Caki2 (cell line): ENCODE measurements around the gene RUNX1. TPM values are rescaled to one million over a fixed set of nuclear protein-coding genes. Genes with fewer than 3 reads are reported as not detected.

ENCODE experiments used
- DNase-seq: peaks from one replicate; pipeline ENCODE4 v3.0.0-alpha.2; 2015; ENCODE audit warnings: low read depth
- in situ Hi-C: cut with HindIII; loops from 2 replicates; pipeline ENCODE4 v1.10.0; 2016; ENCODE audit warnings: low sequenced_read_pairs, low pct_unique_long_range_greater_than_20kb, mixed read lengths
- total RNA-seq: library from RNA; depleted of rRNA; stranded (reverse); fragments of >200 nt; shearing (Covaris generic); gene quantifications from 2 replicates; pipeline ENCODE4 v1.2.3, GENCODE V29; 2014; ENCODE audit warnings: low replicate concordance; rRNA removed

The RUNX1 gene
- 2.0 and 4.8 TPM in 2 replicates for total RNA-seq

DNA sequence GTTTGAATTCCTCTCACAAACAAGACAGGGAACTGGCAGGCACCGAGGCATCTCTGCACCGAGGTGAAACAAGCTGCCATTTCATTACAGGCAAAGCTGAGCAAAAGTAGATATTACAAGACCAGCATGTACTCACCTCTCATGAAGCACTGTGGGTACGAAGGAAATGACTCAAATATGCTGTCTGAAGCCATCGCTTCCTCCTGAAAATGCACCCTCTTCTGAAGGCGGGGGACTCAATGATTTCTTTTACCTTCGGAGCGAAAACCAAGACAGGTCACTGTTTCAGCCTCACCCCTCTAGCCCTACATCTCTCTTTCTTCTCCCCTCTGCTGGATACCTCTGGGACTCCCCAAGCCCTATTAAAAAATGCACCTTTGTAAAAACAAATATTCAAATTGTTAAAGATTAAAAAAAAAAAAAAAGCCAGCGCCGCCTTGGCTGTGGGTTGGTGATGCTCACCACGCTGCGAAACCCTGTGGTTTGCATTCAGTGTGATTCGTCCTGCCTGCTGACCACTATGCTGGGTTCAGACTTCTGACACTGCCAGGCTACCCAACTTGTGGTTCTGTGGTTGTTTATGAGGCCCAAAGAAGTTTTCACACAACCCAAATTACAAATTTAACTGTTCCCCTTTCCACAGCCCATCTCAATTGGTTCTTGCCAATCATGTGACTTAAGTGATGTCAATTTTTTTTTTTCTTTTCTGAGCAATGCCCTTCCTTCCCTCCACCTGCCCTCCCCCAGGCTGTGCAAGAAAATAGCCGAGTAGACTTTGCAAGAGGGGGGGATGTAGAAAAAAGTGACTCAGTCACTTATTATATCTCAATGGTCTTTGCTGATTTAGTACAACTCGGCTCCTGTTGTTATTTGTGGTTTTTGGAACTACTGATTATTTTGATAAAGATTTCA, at the start of gene RUNX1:
Gene RUNX1, minus strand, starts transcription at position 597 of the 912 bp plus-strand sequence.
- DNase-seq, result peak; percentile 95
- in situ Hi-C loops, result no loop called here

DNA sequence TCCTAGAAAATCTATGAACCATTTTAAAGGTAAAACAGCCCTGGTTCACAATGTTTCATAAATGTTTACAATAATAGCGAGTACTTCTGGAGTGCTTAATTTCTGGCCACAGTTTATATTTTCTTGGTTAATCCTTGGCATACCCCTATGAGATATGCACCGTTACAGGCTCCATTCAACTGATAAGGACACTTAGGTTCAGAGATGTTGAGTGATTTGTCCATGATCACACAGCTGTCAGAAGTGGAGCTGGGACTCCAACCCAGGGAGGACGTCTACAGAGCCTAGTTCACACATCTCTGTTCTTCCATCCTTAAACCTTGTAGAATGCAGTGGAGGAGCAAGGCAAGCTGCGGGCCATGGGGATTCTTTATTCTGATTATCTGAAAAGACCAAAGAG, 48.4 kb upstream of the RUNX1 start:
- in situ Hi-C loops, result no loop called here
- DNase-seq, result no peak

DNA sequence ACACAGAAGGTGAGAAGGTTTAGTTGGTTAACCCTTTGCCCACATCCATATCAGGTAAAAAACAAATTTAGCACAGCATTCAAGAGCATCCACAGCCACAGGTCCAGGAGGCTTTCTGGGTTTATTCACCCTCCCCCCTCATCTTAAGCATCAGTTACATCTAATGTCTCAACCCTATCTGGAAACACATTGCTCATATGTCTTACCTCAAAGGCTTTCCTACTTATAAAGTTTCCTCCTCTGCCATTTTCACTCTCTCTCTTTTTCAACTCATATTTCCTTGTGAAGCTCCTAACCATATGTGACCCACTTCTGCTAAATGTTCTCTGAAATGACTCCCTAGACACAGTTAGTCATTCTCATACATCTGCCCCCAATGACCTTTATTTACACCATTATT, 47.9 kb upstream of the RUNX1 start:
- in situ Hi-C loops, result no loop called here
- no peak for DNase-seq

DNA sequence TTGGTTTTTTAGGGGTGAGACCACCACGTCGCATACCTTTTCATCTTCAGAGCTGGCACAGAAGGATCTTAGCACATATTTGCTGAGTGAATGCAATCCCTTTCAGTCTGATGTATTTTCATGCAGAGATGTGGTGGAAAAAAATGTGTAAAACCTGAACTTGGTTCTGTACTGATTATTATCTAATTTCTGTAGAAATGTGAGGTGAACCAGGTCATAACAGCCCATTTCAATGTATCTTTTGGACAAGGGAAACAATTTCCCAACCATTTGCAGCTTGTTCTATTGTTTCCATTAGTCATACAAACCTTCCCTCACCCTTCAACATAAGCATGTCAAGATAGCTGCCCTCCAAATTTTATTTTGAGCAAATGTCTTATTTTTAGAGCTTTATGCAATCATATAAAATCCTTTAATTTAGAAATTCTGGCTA, 46.8 kb upstream of the RUNX1 start:
- in situ Hi-C loops, result no loop called here
- DNase-seq, result no peak

DNA sequence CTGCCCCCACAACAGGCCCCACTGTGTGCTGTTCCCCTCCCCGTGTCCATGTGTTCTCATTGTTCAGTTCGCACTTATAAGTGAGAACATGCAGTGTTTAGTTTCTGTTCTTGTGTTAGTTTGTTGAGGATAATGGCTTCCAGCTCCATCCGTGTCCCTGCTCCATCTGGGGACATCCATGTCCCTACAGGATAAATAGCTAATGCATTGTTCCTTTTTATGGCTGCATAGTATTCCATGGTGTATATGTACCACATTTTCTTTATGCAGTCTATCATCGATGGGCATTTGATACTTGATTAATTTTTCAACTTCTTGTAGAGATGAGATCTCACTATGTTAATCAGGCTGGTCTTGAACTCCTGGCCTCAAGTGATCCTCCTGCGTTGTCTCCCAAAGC, 44.4 kb upstream of the RUNX1 start:
- in situ Hi-C loops, result no loop called here
- no peak for DNase-seq

DNA sequence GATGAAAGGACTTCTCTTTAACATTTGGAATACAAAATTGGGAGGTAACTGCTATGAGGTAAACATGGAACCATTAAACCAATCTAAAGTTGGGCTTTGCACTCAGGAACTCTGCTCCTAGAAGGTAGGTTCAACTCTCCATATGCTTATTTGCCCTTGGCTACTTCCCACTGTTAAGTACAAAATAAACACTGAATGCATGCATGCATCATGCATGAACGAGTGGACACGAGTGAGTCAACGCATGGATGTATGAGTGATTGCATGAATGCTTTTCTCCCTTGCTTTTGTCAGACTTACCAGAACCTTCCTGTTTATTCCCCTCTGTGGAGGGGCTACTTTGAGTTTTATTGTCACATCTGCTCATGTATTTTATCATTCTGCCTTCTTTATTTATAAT, 42.4 kb upstream of the RUNX1 start:
- in situ Hi-C loops, result no loop called here
- DNase-seq, result no peak

DNA sequence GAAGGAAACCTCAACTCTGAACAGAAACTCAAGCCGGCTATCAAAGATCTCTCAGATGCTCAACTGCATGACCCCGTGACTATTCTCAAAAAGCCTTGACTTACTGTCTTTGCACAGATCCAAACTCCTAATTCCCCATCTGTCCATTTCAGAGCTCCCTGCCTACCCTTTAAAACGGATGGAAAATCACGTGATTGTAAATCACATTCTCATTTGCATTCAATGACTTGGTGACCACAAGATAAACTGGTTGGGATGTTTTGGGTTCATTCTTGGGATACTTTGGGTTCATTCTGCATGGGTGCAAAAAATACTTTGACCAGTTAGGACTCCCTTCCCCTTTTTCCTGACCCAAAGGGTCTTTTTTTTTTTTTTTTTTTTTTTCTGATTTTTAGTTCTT, 41.3 kb upstream of the RUNX1 start:
- in situ Hi-C loops, result no loop called here
- no peak for DNase-seq

DNA sequence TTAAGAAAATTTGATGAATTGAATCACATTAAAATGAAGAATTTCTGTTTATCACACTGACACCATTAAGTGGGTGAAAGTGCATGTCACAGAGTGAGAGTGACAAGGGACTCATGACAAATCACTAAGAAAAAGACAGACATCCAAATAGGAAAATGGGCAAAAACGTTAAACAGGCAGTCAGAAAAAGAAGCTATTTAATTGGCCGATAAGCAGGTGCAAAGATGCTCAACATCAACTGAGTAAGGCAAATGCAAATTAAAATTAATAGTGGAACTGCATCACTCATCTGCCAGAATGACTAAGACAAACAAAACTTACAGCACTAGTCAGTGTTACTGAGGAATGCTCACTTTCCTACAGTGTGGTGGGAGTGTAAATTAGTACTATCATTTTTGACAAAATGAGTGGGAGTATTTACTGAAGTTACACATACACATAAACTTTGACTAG, 39.2 kb upstream of the RUNX1 start:
- in situ Hi-C loops, result no loop called here
- no peak for DNase-seq

DNA sequence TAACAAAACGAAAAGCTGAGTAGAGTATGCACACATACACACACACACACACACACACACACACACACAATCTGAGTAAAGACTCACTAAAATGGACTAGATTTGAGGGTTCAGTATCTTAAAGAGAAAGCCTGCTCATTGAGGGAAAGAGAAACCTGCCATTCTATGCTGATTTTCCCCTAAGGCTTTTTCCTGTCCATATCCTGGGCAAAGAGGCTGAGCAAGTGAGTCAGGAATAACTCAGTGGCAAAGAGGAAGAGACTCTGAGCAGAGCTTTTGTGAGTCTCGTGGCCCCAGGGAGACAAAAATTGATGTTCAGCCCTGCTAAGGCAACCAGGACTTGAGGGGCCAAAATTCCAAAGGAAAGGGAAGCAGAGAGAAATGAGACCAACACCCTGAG, 37.3 kb upstream of the RUNX1 start:
- no peak for DNase-seq
- in situ Hi-C loops, result no loop called here

DNA sequence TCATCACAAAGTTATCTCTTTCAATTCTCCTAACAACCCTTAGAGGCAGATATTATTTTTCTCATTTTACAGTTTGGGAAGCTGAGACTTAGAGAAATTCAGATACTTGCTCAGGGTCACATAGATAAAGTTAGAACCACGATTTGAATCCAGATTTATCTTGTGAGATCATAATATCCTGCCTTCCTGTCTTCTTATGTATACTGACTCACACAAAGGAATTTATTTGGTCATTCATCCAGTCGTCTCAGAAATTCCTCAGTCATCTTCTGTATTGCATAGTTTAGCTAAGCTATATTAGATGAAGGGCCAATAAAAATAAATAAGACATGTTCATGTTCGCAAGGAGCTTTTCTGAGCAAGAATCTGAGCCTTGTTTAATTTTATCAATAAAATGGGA, 35.8 kb upstream of the RUNX1 start:
- peak; percentile 57 for DNase-seq
- in situ Hi-C loops, result no loop called here

DNA sequence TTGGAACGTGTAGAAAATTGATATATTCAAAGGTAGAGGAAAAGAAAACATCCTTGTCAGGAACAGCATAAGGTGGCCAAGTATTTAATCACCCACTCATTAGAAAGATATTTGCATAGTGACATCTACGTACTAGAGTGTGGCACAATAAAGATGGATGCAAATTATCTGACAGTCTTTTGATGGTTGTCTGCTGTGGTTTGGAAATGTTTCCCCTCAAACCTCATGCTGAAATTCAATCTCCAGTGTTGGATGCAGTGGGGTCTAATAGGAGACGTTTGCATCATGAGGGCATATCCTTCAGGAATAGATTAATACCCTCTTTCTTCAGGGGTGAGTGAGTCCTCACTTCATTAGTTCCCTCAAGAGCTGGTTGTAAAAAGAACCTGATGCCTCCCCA, 34.1 kb upstream of the RUNX1 start:
- no peak for DNase-seq
- in situ Hi-C loops, result no loop called here

DNA sequence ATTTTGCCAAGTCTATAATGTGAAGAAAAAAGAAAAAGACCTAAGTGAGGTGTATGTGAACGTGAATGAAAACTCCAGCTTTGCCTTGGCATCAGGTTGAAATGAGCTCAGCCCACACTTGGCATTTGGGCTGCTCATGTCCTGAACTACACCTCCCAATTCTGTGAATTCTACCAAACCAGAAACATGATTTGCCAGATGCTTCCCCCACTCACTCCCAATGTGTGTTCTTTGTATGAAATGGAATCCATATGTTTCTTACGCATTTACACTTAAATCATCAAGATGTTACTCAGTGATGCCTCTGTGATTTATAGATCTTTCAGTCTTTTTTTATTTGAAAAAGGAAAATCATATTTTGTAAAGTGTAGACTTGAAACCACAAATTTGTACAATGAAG, 32.8 kb upstream of the RUNX1 start:
- no peak for DNase-seq
- in situ Hi-C loops, result no loop called here

DNA sequence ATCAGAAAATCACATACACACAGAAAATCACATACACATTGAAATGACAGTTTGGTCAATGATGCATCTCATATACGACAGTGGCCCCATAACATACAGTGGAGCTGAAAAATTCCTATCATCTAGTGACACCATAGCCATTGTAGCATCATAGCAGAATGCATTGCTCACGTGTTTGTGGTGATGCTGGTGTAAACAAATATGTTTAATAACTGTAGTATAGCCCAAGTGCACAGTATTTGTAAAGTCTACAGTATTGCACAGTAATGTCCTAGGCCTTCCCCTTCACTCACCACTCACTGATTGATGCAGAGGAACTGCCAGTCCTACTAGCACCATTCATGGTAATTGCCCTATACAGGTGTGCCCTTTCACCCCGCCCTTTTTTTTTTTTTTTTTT, 30.1 kb upstream of the RUNX1 start:
- DNase-seq, result no peak
- in situ Hi-C loops, result no loop called here

DNA sequence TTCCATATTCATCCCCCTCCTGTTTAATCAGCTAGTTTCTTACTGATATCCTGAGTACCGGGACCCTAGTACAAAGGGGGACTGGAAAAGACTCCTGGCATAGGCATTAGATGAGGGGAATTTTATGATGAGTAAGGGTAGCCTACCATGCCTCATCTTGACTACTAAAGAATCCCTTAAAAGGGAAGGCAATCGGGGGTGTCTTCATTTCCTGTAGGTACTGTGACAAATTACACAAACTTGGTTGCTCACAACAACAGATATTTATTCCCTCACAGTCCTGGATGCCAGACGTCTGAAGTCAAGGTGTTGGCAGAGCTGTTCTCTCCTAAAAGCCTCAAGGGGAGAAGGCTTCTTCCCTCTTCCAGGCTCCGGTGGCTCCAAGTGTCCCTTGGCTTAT, 28.9 kb upstream of the RUNX1 start:
- no peak for DNase-seq

DNA sequence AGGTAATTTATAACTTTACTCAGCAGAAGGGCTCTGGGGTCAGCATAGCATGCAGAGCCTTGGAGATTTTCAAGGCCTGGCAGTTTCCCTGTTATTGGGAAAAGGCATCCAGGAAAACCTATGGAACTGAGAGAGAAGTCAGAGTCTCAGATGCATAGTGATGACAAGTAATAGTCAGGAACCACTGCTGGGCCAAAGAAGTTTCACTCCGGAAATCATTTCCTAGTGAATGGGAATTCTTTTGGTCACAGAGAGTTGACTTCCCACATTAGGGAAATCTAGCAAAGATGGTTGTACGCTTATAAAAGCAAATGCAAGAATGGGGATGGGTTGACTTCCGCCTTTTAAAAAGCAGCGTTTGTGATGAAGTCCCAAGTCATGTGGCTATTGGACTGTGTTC, 28.4 kb upstream of the RUNX1 start:
- no peak for DNase-seq
- in situ Hi-C loops, result no loop called here

More for the DNA sequence above, 28.9 kb upstream of the RUNX1 start:
- in situ Hi-C loops, result no loop called here

DNA sequence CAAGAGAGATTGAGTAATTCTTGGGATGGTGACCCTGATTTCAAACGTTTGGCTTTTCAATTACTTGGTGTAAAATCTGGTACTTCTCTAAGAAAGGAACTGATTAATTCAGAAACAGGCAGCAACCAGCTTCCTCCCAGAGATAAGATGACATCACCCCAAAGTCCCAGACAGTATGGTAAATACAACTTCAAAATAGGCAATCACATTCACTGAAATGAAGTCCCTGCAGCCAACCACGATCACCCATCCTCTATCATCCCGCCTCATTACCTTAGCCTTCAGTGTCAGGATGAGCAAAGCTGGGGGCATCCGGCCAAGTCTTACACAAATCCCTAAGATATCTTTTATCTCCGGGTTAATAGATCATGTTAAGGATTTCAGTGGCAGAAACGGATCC, 26.4 kb upstream of the RUNX1 start:
- DNase-seq, result peak; percentile 21
- in situ Hi-C loops, result no loop called here

DNA sequence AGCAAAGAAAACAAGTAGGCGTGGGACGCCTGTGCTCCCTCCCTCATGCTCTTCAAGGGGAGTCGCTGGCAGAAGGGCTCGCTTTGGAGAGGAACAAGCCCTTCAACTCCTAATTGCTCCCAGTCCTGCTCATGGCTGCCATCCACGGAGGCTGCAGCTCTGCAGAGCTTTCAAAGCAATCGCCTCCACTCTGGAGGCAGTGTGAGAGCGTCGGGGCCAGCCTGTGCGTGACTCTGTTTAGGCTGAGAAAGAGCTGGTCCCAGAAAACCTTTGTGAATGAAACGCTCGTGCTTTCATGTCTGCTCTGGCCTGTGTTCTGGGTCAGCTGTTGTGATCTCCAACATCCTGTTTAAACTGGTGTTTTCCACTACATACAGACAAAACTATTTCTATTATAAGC, 23.9 kb upstream of the RUNX1 start:
- in situ Hi-C loops, result no loop called here

DNA sequence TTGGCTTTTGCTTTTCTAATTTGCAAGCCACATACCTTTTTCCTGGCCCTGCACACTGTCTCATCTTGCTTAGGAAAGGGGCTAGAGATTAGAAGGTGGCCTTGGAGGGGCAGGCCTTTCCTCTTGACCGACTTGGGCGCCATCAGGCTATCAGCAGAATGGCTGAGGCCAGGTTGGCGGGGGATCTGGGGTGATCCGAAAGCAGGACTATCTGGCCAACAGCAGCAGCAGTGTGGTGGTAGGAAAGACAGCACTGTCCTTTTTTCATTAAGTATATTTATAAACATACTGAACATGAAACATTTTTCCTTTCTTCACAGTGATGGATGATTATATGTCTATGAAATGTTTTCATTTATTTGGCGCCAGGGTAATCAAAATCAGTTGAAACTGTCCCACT, 23.5 kb upstream of the RUNX1 start:
- DNase-seq, result no peak
- in situ Hi-C loops, result no loop called here

More for the DNA sequence above, 23.9 kb upstream of the RUNX1 start:
- no peak for DNase-seq

DNA sequence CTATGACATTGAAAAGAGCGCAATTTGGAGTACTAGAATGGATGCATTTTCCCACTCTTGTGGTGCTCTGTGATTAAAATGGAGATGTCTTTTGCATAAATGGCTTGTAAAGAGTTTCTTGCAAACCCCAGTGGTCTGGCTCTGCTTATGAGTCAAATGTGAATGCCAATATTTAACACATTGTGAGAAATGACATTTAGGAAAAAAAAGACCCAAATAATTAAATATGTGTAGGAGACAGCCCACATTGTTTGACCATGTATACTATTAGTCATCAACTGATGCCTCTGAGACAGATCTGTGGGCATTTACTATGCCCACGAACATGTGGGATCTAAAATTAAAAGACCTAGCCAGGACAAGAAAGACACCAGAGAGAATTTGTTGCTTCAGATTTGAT, 22.2 kb upstream of the RUNX1 start:
- in situ Hi-C loops, result no loop called here

DNA sequence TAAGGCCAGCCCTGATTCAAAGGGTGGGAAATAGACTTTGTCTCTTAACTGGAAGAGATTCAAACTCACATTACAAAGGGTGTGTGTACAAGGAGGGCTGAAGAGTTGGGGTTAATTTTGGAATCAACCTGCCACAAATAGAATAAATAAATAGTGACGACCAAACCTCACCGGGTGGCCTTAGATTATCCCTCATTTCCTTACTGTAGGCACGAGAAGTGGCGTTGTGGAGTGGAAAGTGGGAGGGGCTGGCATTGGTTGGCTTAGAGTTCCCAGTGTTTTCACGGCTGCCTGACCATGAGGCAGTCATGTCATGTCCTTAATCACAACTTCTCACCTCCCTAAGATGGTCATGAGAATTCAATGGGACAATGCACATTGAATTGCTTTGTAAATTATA, 21.3 kb upstream of the RUNX1 start:
- in situ Hi-C loops, result no loop called here

More for the DNA sequence above, 22.2 kb upstream of the RUNX1 start:
- no peak for DNase-seq

More for the DNA sequence above, 21.3 kb upstream of the RUNX1 start:
- peak; percentile 63 for DNase-seq
